Panc1 (cell line): ENCODE results near the gene FERMT3. TPM values are rescaled to one million over a fixed set of nuclear protein-coding genes. Genes with fewer than 3 reads are reported as not detected.

ENCODE experiments used
- ATAC-seq: fragments of 200-7000 bp; cut with Tn5 transposase; 2 replicates; pipeline ENCODE4 v1.9.1; 2020; ENCODE audit warnings: mild to moderate bottlenecking, moderate library complexity
- BruUV-seq: library from RNA; stranded (reverse); fragments of 400-500 nt; replicated peaks from 2 replicates; lab custom pipeline; 2021; lab: Mats Ljungman, UMichigan
- CTCF ChIA-PET: fragments of 300-600 bp; sonication (Branson Sonifier 250); formaldehyde crosslinking; loops from one replicate; lab custom pipeline; 2022; ENCODE audit warnings: antibody characterized with exemption; lab: Charles Lee
- POLR2A ChIA-PET: fragments of 300-600 bp; sonication (Branson Sonifier 250); formaldehyde crosslinking; loops from one replicate; lab custom pipeline; 2022; ENCODE audit warnings: antibody characterized with exemption; lab: Charles Lee
- DNase-seq: peaks from one replicate; pipeline ENCODE4 v3.0.0-alpha.2; 2010; ENCODE audit warnings: low read depth, low spot score
- H3K27ac ChIP-seq: 2 replicates; pipeline ENCODE4 v1.5.1; 2011; ENCODE audit warnings: mild to moderate bottlenecking, low read length, inconsistent platforms
- H3K27me3 ChIP-seq: fragments of 200-500 bp; sonication (Bioruptor generic); 2 replicates; pipeline ENCODE4 v1.6.0; 2014; ENCODE audit warnings: low read length, inconsistent platforms; ENCODE audit not compliant: control insufficient read depth, insufficient read depth
- H3K36me3 ChIP-seq: fragments of 200-500 bp; sonication (Bioruptor generic); 2 replicates; pipeline ENCODE4 v1.5.1; 2014; ENCODE audit warnings: inconsistent platforms, mild to moderate bottlenecking, low read length, moderate library complexity; ENCODE audit not compliant: control insufficient read depth, insufficient read depth
- H3K4me1 ChIP-seq: 2 replicates; pipeline ENCODE4 v1.5.1; 2011; ENCODE audit warnings: inconsistent platforms, mild to moderate bottlenecking, low read length, moderate library complexity; ENCODE audit not compliant: control insufficient read depth, insufficient read depth
- H3K4me3 ChIP-seq, 2 experiments: 2 replicates each; pipeline ENCODE4 v1.5.1; 2011 to 2012; ENCODE audit warnings: low read depth in 2 of 2, low read length in 2 of 2, mild to moderate bottlenecking in 2 of 2, inconsistent platforms in 1 of 2, moderate library complexity in 1 of 2
- H3K9me3 ChIP-seq: fragments of 200-500 bp; sonication (Bioruptor generic); 2 replicates; pipeline ENCODE4 v1.5.1; 2014; ENCODE audit warnings: low read depth, mild to moderate bottlenecking, inconsistent platforms, low read length, moderate library complexity; ENCODE audit not compliant: control insufficient read depth, insufficient read depth
- POLR2AphosphoS5 ChIP-seq: IDR thresholded peaks from 2 replicates; pipeline ENCODE4 v1.6.1; 2012; ENCODE audit warnings: mild to moderate bottlenecking, low read depth, low read length, moderate library complexity
- SIN3A ChIP-seq: IDR thresholded peaks from 2 replicates; pipeline ENCODE4 v1.6.1; 2012; ENCODE audit warnings: low read depth, mild to moderate bottlenecking, low read length, moderate library complexity, borderline replicate concordance; ENCODE audit not compliant: insufficient read depth
- TCF7L2 ChIP-seq: IDR thresholded peaks from 2 replicates; pipeline ENCODE4 v1.6.1; 2011; ENCODE audit warnings: mild to moderate bottlenecking, low read depth, low read length, inconsistent platforms
- in situ Hi-C: cut with HindIII; loops from 2 replicates; pipeline ENCODE4 v1.10.0; 2016; ENCODE audit warnings: low sequenced_read_pairs, low pct_unique_long_range_greater_than_20kb
- intact Hi-C: fragments of 100-400 bp; cut with micrococcal nuclease; formaldehyde crosslinking; loops from one replicate; pipeline ENCODE4 v1.10.0; 2022; ENCODE audit not compliant: unreplicated experiment
- total RNA-seq: library from RNA; stranded (reverse); gene quantifications from one replicate; pipeline ENCODE4 v1.2.1, GENCODE V29; 2021; ENCODE audit not compliant: unreplicated experiment
- TF ChIP-seq, protein P1 (sequence below), 2 experiments: IDR thresholded peaks; 2 replicates each; pipeline ENCODE4 v1.6.1; 2011 to 2012; ENCODE audit warnings: low read depth in 2 of 2, control low read depth in 1 of 2, low read length in 1 of 2, mild to moderate bottlenecking in 1 of 2, moderate library complexity in 1 of 2; ENCODE audit not compliant: insufficient read depth in 1 of 2
- TF ChIP-seq, protein P2 (sequence below): fragments of 450-650 bp; IDR thresholded peaks from 2 replicates; pipeline ENCODE4 v1.5.1; 2017; ENCODE audit warnings: mild to moderate bottlenecking

Gene FERMT3
- total RNA-seq, 1 experiment from 2014 or later: 2.9 TPM

DNA sequence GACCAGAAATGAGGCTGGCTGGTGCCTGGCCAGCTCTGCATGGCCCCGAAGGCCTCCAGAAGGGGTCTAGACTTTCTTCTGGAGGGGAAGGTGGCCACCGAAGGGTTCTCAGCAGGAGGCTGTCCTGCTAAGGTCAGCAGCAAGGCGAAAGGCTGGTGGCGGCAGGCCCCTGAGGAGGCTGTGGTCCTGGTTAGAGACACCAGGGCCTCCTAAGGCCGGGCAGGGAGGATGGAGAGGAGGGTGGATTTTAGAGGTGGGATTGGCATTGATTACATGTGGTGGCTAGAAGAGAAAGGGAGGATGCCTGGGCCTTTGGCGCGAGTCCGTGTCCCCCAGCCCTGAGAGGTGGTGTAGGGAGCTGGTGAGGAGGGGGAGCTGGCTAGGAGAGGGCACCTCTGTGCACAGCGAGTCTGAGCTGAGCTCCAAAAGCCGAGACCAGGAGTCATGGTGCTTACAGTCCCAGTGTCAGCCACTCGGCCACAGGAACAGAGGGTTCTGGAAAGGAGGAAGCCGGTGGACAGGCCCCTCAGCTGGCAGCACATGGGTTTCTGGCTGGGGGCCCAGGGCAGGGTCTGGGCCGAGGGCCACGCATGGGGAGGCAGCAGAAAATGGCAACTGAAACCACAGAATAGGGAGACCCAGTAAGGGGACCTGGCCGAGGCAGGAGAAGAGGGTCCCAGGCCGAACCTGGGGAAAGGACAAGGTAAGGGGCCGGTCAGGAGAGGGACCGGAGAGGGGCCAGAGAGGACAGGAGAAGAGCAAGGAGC, 2.5 kb downstream of the FERMT3 start:
- Histone ChIP-seq H3K27ac (no peak overlapping the region), H3K4me1 (no peaks in the 10 kb centered on the region; the same call in 1 of the 2 replicates), H3K36me3 (peaks cover 2% of the 10 kb centered on the region), H3K9me3 (no peaks in the 10 kb centered on the region), H3K27me3 (no peaks in the 10 kb centered on the region), H3K4me3 (no peak overlapping the region)
- DNase-seq: no peak
- in situ Hi-C loops: no loop called here
- ChIA-PET POLR2A (no interaction called here), CTCF (no interaction called here)
- TF ChIP-seq, protein P1, sequence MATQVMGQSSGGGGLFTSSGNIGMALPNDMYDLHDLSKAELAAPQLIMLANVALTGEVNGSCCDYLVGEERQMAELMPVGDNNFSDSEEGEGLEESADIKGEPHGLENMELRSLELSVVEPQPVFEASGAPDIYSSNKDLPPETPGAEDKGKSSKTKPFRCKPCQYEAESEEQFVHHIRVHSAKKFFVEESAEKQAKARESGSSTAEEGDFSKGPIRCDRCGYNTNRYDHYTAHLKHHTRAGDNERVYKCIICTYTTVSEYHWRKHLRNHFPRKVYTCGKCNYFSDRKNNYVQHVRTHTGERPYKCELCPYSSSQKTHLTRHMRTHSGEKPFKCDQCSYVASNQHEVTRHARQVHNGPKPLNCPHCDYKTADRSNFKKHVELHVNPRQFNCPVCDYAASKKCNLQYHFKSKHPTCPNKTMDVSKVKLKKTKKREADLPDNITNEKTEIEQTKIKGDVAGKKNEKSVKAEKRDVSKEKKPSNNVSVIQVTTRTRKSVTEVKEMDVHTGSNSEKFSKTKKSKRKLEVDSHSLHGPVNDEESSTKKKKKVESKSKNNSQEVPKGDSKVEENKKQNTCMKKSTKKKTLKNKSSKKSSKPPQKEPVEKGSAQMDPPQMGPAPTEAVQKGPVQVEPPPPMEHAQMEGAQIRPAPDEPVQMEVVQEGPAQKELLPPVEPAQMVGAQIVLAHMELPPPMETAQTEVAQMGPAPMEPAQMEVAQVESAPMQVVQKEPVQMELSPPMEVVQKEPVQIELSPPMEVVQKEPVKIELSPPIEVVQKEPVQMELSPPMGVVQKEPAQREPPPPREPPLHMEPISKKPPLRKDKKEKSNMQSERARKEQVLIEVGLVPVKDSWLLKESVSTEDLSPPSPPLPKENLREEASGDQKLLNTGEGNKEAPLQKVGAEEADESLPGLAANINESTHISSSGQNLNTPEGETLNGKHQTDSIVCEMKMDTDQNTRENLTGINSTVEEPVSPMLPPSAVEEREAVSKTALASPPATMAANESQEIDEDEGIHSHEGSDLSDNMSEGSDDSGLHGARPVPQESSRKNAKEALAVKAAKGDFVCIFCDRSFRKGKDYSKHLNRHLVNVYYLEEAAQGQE (IDR thresholded peaks at IDR 0.05; ENCODE audit: insufficient read depth in 1 of 2, low read depth in 2 of 2, low read length in 1 of 2): no peak
- TF ChIP-seq SIN3A (no peak), POLR2AphosphoS5 (no peak), TCF7L2 (no peak)
- TF ChIP-seq, protein P2, sequence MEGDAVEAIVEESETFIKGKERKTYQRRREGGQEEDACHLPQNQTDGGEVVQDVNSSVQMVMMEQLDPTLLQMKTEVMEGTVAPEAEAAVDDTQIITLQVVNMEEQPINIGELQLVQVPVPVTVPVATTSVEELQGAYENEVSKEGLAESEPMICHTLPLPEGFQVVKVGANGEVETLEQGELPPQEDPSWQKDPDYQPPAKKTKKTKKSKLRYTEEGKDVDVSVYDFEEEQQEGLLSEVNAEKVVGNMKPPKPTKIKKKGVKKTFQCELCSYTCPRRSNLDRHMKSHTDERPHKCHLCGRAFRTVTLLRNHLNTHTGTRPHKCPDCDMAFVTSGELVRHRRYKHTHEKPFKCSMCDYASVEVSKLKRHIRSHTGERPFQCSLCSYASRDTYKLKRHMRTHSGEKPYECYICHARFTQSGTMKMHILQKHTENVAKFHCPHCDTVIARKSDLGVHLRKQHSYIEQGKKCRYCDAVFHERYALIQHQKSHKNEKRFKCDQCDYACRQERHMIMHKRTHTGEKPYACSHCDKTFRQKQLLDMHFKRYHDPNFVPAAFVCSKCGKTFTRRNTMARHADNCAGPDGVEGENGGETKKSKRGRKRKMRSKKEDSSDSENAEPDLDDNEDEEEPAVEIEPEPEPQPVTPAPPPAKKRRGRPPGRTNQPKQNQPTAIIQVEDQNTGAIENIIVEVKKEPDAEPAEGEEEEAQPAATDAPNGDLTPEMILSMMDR: no peak
- peak; percentile 15; the same call in 1 of the 2 replicates for ATAC-seq
- intact Hi-C loops: no loop called here
- BruUV-seq: no TSS peak

DNA sequence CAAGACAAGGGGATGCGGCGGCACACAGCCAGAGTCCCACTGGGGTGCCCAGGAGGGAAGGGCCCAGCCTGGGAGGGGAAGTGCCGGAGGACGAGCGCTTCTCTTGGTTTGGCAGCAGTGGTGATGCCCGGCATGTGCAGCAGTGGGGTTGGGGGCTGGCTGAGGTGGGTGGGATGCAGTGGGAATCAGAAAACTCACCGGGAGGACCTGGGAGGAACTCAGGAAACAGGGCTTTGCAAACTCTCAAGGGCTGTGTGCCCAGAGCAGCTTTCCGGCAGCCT, 3.0 kb downstream of the FERMT3 start:
- ChIA-PET CTCF (no interaction called here), POLR2A (no interaction called here)
- H3K27ac ChIP-seq: no peak overlapping the region
- H3K4me3 ChIP-seq: no peak overlapping the region
- TF ChIP-seq, protein P1 (IDR thresholded peaks at IDR 0.05; ENCODE audit: insufficient read depth in 1 of 2, low read depth in 2 of 2, low read length in 1 of 2): no peak
- TF ChIP-seq SIN3A (no peak), TCF7L2 (no peak), POLR2AphosphoS5 (no peak)
- TF ChIP-seq, protein P2: no peak
- DNase-seq (no peak), ATAC-seq (no peak)
- intact Hi-C loops: no loop called here
- no peaks in the 10 kb centered on the region for H3K9me3 ChIP-seq
- H3K36me3 ChIP-seq: no peaks in the 10 kb centered on the region; the same call in none of the 2 replicates
- BruUV-seq: no TSS peak
- H3K4me1 ChIP-seq: no peaks in the 10 kb centered on the region; the same call in 1 of the 2 replicates
- in situ Hi-C loops: no loop called here
- no peaks in the 10 kb centered on the region for H3K27me3 ChIP-seq
